SK-N-SH treated with all-trans-retinoic acid at 6 μM for 48 hours (cell line): Measurements from ENCODE around the gene PAK6.

Experiments used
- CSDC2 ChIP-seq: fragments of 250-450 bp; sonication (Bioruptor Pico); IDR thresholded peaks from 2 replicates; pipeline ENCODE4 v1.5.0; 2020; ENCODE audit warnings: mild to moderate bottlenecking, moderate library complexity
- RARB ChIP-seq: fragments of 250-450 bp; sonication (Bioruptor Pico); IDR thresholded peaks from 2 replicates; pipeline ENCODE4 v1.8.0; 2021; ENCODE audit warnings: mild to moderate bottlenecking, moderate library complexity
- ZC3H10 ChIP-seq: fragments of 250-450 bp; sonication (Bioruptor Pico); IDR thresholded peaks from 2 replicates; pipeline ENCODE4 v1.5.1; 2021; ENCODE audit warnings: mild to moderate bottlenecking, moderate library complexity
- ZFP30 ChIP-seq: fragments of 450-650 bp; formaldehyde crosslinking; IDR thresholded peaks from 2 replicates; pipeline ENCODE4 v1.5.0; 2022; ENCODE audit warnings: mild to moderate bottlenecking, moderate library complexity
- ZNF565 ChIP-seq: fragments of 450-650 bp; formaldehyde crosslinking; conservative IDR thresholded peaks from 2 replicates; pipeline ENCODE4 v1.5.0; 2020; ENCODE audit warnings: low read depth, mild to moderate bottlenecking, moderate library complexity
- TF ChIP-seq, protein P1 (sequence below): fragments of 250-450 bp; sonication (Bioruptor Pico); IDR thresholded peaks from 2 replicates; pipeline ENCODE4 v1.5.1; 2020; ENCODE audit warnings: low read depth, mild to moderate bottlenecking, moderate library complexity
- TF ChIP-seq, protein P2 (sequence below): fragments of 250-450 bp; sonication (Bioruptor Pico); IDR thresholded peaks from 2 replicates; pipeline ENCODE4 v1.8.0; 2020; ENCODE audit warnings: mild to moderate bottlenecking, moderate library complexity, borderline replicate concordance

DNA sequence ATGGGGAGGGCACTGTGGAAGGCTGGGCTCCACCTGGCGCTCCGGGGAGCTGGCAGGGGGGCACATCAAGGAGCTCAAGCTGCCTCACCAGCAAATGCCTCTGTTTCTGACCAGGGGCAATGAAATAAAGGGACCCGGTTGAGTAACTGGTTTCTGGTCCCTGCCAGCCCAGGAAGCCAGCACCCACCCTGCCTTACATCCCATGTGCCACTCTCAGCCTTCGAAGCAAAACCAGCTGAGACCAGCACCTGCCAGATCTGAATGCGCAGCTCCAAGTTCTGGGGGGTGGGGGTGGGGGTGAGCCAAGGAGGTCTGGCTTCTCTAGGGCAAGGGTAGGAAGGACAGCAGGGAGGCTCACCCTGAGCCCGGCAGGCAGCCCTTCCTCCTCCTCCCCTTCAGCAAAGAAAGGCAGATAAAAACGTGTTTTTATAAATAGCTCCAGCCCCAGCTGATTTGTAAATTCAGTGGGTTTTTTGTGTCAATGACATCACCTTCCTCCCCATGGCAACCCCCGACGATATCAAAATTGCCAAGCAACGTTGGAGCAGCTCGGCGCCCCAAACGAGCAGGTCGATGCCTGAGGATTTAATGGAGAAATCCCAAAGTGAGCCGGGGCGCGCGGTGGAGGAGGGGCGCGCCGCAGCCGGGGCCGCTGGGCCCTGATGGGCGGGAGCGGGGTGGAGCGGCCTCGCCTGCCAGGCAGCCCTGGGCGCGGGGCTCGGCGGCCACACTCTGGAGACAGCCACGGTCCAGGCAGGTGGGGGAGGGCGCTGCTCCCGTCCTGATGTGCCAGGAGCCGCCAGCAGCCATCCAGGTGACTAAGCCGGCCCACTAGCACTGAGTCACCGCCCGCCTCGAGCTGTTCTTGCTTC, at the start of gene PAK6:
- no peak for TF ChIP-seq ZC3H10
- no peak for TF ChIP-seq CSDC2
- TF ChIP-seq, protein P1, sequence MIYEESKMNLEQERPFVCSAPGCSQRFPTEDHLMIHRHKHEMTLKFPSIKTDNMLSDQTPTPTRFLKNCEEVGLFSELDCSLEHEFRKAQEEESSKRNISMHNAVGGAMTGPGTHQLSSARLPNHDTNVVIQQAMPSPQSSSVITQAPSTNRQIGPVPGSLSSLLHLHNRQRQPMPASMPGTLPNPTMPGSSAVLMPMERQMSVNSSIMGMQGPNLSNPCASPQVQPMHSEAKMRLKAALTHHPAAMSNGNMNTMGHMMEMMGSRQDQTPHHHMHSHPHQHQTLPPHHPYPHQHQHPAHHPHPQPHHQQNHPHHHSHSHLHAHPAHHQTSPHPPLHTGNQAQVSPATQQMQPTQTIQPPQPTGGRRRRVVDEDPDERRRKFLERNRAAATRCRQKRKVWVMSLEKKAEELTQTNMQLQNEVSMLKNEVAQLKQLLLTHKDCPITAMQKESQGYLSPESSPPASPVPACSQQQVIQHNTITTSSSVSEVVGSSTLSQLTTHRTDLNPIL (CRISPR knock-in tag): no peak
- TF ChIP-seq, protein P2, sequence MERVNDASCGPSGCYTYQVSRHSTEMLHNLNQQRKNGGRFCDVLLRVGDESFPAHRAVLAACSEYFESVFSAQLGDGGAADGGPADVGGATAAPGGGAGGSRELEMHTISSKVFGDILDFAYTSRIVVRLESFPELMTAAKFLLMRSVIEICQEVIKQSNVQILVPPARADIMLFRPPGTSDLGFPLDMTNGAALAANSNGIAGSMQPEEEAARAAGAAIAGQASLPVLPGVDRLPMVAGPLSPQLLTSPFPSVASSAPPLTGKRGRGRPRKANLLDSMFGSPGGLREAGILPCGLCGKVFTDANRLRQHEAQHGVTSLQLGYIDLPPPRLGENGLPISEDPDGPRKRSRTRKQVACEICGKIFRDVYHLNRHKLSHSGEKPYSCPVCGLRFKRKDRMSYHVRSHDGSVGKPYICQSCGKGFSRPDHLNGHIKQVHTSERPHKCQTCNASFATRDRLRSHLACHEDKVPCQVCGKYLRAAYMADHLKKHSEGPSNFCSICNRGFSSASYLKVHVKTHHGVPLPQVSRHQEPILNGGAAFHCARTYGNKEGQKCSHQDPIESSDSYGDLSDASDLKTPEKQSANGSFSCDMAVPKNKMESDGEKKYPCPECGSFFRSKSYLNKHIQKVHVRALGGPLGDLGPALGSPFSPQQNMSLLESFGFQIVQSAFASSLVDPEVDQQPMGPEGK (CRISPR knock-in tag): no peak
- no peak for TF ChIP-seq ZNF565
- no peak for TF ChIP-seq ZFP30 (CRISPR knock-in tag)
- TF ChIP-seq RARB (CRISPR knock-in tag): no peak
